PC-3 (cell line): ENCODE data around the gene ST8SIA2. TPM values are rescaled to one million over a fixed set of nuclear protein-coding genes. Genes with fewer than 3 reads are reported as not detected.

Source experiments
- ATAC-seq: fragments of 200-7000 bp; cut with Tn5 transposase; 2 replicates; pipeline ENCODE4 v1.9.1; 2020; ENCODE audit warnings: mild to moderate bottlenecking, moderate library complexity
- BruUV-seq: library from RNA; stranded (reverse); fragments of 400-500 nt; replicated peaks from 2 replicates; lab custom pipeline; 2021; lab: Mats Ljungman, UMichigan
- CTCF ChIA-PET: fragments of 300-600 bp; sonication (Branson Sonifier 250); formaldehyde crosslinking; loops from one replicate; lab custom pipeline; 2022; ENCODE audit warnings: antibody characterized with exemption; lab: Charles Lee
- POLR2A ChIA-PET: fragments of 300-600 bp; sonication (Branson Sonifier 250); formaldehyde crosslinking; loops from one replicate; lab custom pipeline; 2022; ENCODE audit warnings: antibody characterized with exemption; ENCODE audit not compliant: unreplicated experiment; lab: Charles Lee
- DNase-seq: peaks from one replicate; pipeline ENCODE4 v3.0.0-alpha.2; 2015
- H2AFZ ChIP-seq: fragments of 300-600 bp; sonication (generic); 2 replicates; pipeline ENCODE4 v1.6.0; 2016; ENCODE audit warnings: antibody characterized with exemption, low read length
- H3F3A ChIP-seq: fragments of 300-600 bp; sonication (generic); one replicate; pipeline ENCODE4 v1.6.0; 2017; ENCODE audit warnings: antibody characterized with exemption, low read length, control low read depth, mild to moderate bottlenecking; ENCODE audit not compliant: unreplicated experiment
- H3K27ac ChIP-seq: fragments of 300-600 bp; sonication (generic); 2 replicates; pipeline ENCODE4 v1.5.1; 2016; ENCODE audit warnings: mild to moderate bottlenecking, low read length
- H3K27me3 ChIP-seq: fragments of 300-600 bp; sonication (generic); 2 replicates; pipeline ENCODE4 v1.6.1; 2016; ENCODE audit warnings: low read length, mixed read lengths
- H3K36me3 ChIP-seq: fragments of 300-600 bp; sonication (generic); 2 replicates; pipeline ENCODE4 v1.6.1; 2016; ENCODE audit warnings: low read depth, mixed run types, low read length, mixed read lengths
- H3K4me1 ChIP-seq: fragments of 300-600 bp; sonication (generic); 2 replicates; pipeline ENCODE4 v1.5.1; 2016; ENCODE audit warnings: low read length; ENCODE audit not compliant: insufficient read depth
- H3K4me2 ChIP-seq: fragments of 300-600 bp; sonication (generic); 2 replicates; pipeline ENCODE4 v1.6.0; 2016; ENCODE audit warnings: low read length
- H3K4me3 ChIP-seq: fragments of 300-600 bp; sonication (generic); 2 replicates; pipeline ENCODE4 v1.5.1; 2016; ENCODE audit warnings: mild to moderate bottlenecking, low read length, mixed read lengths
- H3K79me2 ChIP-seq: fragments of 300-600 bp; sonication (generic); 2 replicates; pipeline ENCODE4 v1.6.1; 2017; ENCODE audit warnings: low read length, mixed read lengths
- H3K9ac ChIP-seq: fragments of 300-600 bp; sonication (generic); 2 replicates; pipeline ENCODE4 v1.6.0; 2016; ENCODE audit warnings: mild to moderate bottlenecking, low read length
- H3K9me2 ChIP-seq: fragments of 300-600 bp; sonication (generic); replicated peaks from 2 replicates; pipeline ENCODE4 v1.6.1; 2016; ENCODE audit warnings: mixed run types, low read length, mixed read lengths
- H3K9me3 ChIP-seq: fragments of 300-600 bp; sonication (generic); 2 replicates; pipeline ENCODE4 v1.6.1; 2016; ENCODE audit warnings: low read length, mixed read lengths
- H4K20me1 ChIP-seq: fragments of 300-600 bp; sonication (generic); 2 replicates; pipeline ENCODE4 v1.6.1; 2016; ENCODE audit warnings: low read length, mixed read lengths
- EZH2 ChIP-seq: fragments of 300-600 bp; sonication (generic); IDR thresholded peaks from one replicate; pipeline ENCODE4 v1.6.1; 2017; ENCODE audit warnings: antibody characterized with exemption, mild to moderate bottlenecking, low read length; ENCODE audit not compliant: unreplicated experiment
- EZH2phosphoT487 ChIP-seq: fragments of 300-600 bp; sonication (generic); IDR thresholded peaks from 2 replicates; pipeline ENCODE4 v1.6.1; 2018; ENCODE audit warnings: mild to moderate bottlenecking, antibody characterized with exemption, low read length, borderline replicate concordance
- intact Hi-C: fragments of 100-400 bp; cut with micrococcal nuclease; formaldehyde crosslinking; loops from 2 replicates; pipeline ENCODE4 v1.9.0; 2023
- total RNA-seq: library from RNA; depleted of rRNA; stranded (reverse); fragments of >200 nt; gene quantifications from 2 replicates; pipeline ENCODE4 v1.2.3, GENCODE V29; 2014
- TF ChIP-seq, protein P1 (sequence below): fragments of 300-600 bp; sonication (generic); conservative IDR thresholded peaks from 2 replicates; pipeline ENCODE4 v1.5.1; 2017; ENCODE audit warnings: antibody characterized with exemption, low read depth, mild to moderate bottlenecking, low read length

Gene ST8SIA2
- total RNA-seq, 1 experiment from 2014 or later, result not detected

GRCh38 chr15:92411256-92411655 is 17.6 kb downstream of the ST8SIA2 start:
- Histone ChIP-seq H3K4me2 (no peak overlapping the region), H3K79me2 (no peaks in the 10 kb centered on the region), H3K27ac (no peak overlapping the region), H3K4me3 (no peak overlapping the region), H3K9ac (no peak overlapping the region), H2AFZ (no peak overlapping the region), H3K27me3 (peaks cover 83% of the 10 kb centered on the region), H3K9me3 (no peaks in the 10 kb centered on the region), H3K9me2 (no peaks in the 10 kb centered on the region), H3K36me3 (no peaks in the 10 kb centered on the region), H3F3A (no peaks in the 10 kb centered on the region), H3K4me1 (no peaks in the 10 kb centered on the region), H4K20me1 (no peaks in the 10 kb centered on the region)
- BruUV-seq, result no TSS peak
- DNase-seq (no peak), ATAC-seq (no peak)
- TF ChIP-seq EZH2phosphoT487, result no peak
- ChIA-PET CTCF (no interaction called here), POLR2A (no interaction called here)
- intact Hi-C loops, result no loop called here

DNA sequence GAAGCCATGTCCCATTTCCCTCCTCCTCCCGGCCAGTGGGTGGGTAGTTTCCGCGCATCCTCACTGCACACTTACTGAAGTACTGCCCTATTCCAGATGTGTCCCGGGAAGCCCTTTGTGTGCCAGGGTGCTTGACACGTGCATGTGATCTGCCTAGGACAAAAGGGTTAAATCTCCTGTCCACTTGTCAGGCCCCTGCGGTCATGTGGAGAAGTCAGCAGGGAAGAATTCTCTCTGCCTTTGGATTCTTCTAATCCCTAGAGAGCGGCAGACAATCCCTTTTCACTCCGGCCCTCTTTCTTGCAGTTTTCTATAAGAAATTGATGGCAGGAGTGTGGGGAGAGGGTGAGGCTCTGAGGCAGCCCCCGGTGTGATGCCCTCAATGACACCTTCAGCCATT is 19.8 kb downstream of the ST8SIA2 start:
- no peak for ATAC-seq
- no TSS peak for BruUV-seq
- peaks cover 88% of the 10 kb centered on the region for H3K27me3 ChIP-seq

GRCh38 chr15:92415639-92416297 is 22.1 kb downstream of the ST8SIA2 start:
- no peak overlapping the region for H3K9ac ChIP-seq
- H3K36me3 ChIP-seq, result no peaks in the 10 kb centered on the region
- no peaks in the 10 kb centered on the region for H3K4me1 ChIP-seq
- no peaks in the 10 kb centered on the region for H3K79me2 ChIP-seq
- H3K4me2 ChIP-seq, result no peak overlapping the region
- intact Hi-C loops, result no loop called here
- no peaks in the 10 kb centered on the region for H4K20me1 ChIP-seq
- peaks cover 87% of the 10 kb centered on the region for H3K27me3 ChIP-seq
- no peak overlapping the region for H3K4me3 ChIP-seq
- no peak overlapping the region for H3K27ac ChIP-seq
- no TSS peak for BruUV-seq
- CTCF ChIA-PET, result no interaction called here
- H3F3A ChIP-seq, result no peaks in the 10 kb centered on the region
- POLR2A ChIA-PET, result no interaction called here
- H3K9me2 ChIP-seq, result no peaks in the 10 kb centered on the region
- DNase-seq (no peak), ATAC-seq (no peak)
- TF ChIP-seq, protein P1, sequence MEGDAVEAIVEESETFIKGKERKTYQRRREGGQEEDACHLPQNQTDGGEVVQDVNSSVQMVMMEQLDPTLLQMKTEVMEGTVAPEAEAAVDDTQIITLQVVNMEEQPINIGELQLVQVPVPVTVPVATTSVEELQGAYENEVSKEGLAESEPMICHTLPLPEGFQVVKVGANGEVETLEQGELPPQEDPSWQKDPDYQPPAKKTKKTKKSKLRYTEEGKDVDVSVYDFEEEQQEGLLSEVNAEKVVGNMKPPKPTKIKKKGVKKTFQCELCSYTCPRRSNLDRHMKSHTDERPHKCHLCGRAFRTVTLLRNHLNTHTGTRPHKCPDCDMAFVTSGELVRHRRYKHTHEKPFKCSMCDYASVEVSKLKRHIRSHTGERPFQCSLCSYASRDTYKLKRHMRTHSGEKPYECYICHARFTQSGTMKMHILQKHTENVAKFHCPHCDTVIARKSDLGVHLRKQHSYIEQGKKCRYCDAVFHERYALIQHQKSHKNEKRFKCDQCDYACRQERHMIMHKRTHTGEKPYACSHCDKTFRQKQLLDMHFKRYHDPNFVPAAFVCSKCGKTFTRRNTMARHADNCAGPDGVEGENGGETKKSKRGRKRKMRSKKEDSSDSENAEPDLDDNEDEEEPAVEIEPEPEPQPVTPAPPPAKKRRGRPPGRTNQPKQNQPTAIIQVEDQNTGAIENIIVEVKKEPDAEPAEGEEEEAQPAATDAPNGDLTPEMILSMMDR, result no peak
- TF ChIP-seq EZH2, result no peak
- TF ChIP-seq EZH2phosphoT487, result no peak
- H2AFZ ChIP-seq, result no peak overlapping the region
- no peaks in the 10 kb centered on the region for H3K9me3 ChIP-seq

More for the DNA sequence above, 19.8 kb downstream of the ST8SIA2 start:
- no peak for DNase-seq
- TF ChIP-seq EZH2 (no peak), EZH2phosphoT487 (no peak)
- TF ChIP-seq, protein P1, result no peak
- no peaks in the 10 kb centered on the region for H3K9me3 ChIP-seq
- H3K36me3 ChIP-seq, result no peaks in the 10 kb centered on the region
- intact Hi-C loops, result no loop called here
- H3F3A ChIP-seq, result no peaks in the 10 kb centered on the region
- no peak overlapping the region for H2AFZ ChIP-seq
- no peak overlapping the region for H3K27ac ChIP-seq
- no peak overlapping the region for H3K4me3 ChIP-seq
- no peak overlapping the region for H3K4me2 ChIP-seq
- H4K20me1 ChIP-seq, result no peaks in the 10 kb centered on the region
- ChIA-PET POLR2A (no interaction called here), CTCF (no interaction called here)
- H3K9me2 ChIP-seq, result no peaks in the 10 kb centered on the region
- no peaks in the 10 kb centered on the region for H3K4me1 ChIP-seq
- no peaks in the 10 kb centered on the region for H3K79me2 ChIP-seq
- H3K9ac ChIP-seq, result no peak overlapping the region
